ENCODE data around the gene STX4. TPM values are rescaled to one million over a fixed set of nuclear protein-coding genes. Genes with fewer than 3 reads are reported as not detected.

STX4 gene
- total RNA-seq, 1 experiment from 2014 or later = 26.0 TPM

DNA sequence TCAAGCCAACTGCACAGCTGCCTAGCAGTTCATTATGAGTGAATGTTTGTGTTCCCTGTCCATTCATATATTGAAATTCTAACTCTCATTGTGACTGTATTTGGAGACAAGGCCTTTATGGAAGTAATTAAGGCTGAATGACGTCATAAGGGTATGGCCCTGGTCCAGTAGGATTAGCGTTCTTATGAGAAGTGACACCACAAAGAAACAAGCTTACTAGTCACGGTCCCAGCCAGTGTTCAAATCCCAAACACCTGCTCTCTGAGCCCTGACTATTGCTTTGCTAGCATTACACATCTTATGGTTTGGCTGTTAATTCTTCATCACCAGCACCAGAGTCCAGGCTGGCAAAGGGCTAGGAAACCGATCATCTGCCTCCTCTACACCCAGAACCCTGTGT is 38.5 kb downstream of the STX4 start:
- H3K9ac ChIP-seq (ENCODE audit: low read length) = peak overlapping the region; percentile 95

DNA sequence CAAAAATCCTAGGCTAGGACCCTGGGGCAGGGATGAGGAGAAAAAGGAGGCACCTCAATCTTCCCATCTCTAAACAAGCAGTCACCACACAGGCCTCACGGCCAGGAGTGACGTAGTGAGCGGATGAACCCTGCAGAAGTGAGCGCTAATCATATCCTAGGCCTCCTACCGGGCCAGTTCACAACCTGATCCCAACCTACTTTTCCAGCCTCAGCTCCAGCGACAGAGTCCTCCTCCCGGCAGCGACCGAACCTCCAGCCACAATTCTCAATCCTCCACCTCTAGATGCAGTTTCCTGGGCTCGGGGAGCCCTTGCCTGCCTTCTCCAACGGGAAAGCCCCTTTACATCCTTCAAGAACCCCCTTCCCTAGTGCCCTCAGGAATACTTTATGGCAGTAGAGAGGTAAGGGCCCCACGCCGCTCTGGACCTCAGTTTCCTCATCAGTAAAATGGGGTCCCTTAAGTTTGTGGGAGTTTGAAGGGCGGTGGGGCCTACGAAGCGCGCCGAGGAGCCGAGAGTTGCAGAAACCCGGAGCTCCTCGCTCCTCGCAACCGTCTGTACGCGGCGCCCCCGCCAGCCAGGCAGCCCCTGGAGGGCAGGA is 39.3 kb downstream of the STX4 start:
- no peaks in the 10 kb centered on the region for H3K9me3 ChIP-seq (ENCODE audit: control insufficient read depth in 1 of 2, insufficient read depth in 1 of 2, low read depth in 1 of 2, low read length in 2 of 2)
- TF ChIP-seq YY1 (IDR thresholded peaks at IDR 0.05; ENCODE audit: extremely low read depth, insufficient replicate concordance, low read depth, low read length) = no peak
- TF ChIP-seq, protein P1, sequence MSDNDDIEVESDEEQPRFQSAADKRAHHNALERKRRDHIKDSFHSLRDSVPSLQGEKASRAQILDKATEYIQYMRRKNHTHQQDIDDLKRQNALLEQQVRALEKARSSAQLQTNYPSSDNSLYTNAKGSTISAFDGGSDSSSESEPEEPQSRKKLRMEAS (IDR thresholded peaks at IDR 0.05) = peak; percentile 7; the same call in 1 of the 2 replicates
- no TSS peak for BruUV-seq (replicated peaks)
- H4K20me1 ChIP-seq (ENCODE audit: insufficient read depth) = no peaks in the 10 kb centered on the region
- H3K79me2 ChIP-seq (ENCODE audit: insufficient read depth, low read length) = peaks cover 79% of the 10 kb centered on the region
- intact Hi-C loops (cut with micrococcal nuclease) = loop anchor here (1.0 to 10.0 kb wide), 5 partner anchors 22 to 382 kb away; partner anchors contain the start of genes ARMC5, PRSS8, STX4 and VKORC1
- ChIA-PET RAD21 (ENCODE audit: low non-redundant PET in 1 of 2, low total read pairs in 2 of 2, uncharacterized antibody in 2 of 2, unreplicated experiment in 2 of 2) (interaction anchor here in 1 of 2 experiments (0.8 kb wide), 1 partner anchor 90 kb away, joined by 3 read pairs; no protein-coding TSS in a partner anchor), POLR2A (interaction anchor here (1.5 kb wide), 1 partner anchor 41 kb away, joined by 4 read pairs; no protein-coding TSS in a partner anchor), CTCF (interaction anchor here (0.5 to 1.0 kb wide), 3 partner anchors 70 to 377 kb away, joined by 3 to 4 read pairs (median 3); no protein-coding TSS in a partner anchor)
- H3K27me3 ChIP-seq (ENCODE audit: insufficient read depth, low read length) = no peaks in the 10 kb centered on the region
- H3K4me2 ChIP-seq (ENCODE audit: low read length) = peak overlapping the region; percentile 97
- no peaks in the 10 kb centered on the region for H3K9me2 ChIP-seq (ENCODE audit: insufficient read depth)
- peak overlapping the region; percentile 100 for H3K27ac ChIP-seq (ENCODE audit: low read depth, low read length)
- DNase-seq (ENCODE audit: low read depth, low spot score) (no peak), ATAC-seq (no peak)
- peak overlapping the region; percentile 87 to 99 for H3K4me3 ChIP-seq (replicated peaks in 1 of 2; ENCODE audit: low read depth in 1 of 2, low read length in 2 of 2)
- peaks cover 9 to 16% of the 10 kb centered on the region in 2 experiments; a peak in 2 of 4 replicates for H3K36me3 ChIP-seq (ENCODE audit: control insufficient read depth in 1 of 2, insufficient read depth in 2 of 2, low read length in 2 of 2)
- peak overlapping the region; percentile 95 for H3K9ac ChIP-seq (ENCODE audit: low read length)
- no peak overlapping the region for H2AFZ ChIP-seq (ENCODE audit: low read depth, low read length, poor library complexity, severe bottlenecking)
- peaks cover 8 to 18% of the 10 kb centered on the region in 2 experiments; a peak in 3 of 4 replicates for H3K4me1 ChIP-seq (ENCODE audit: control insufficient read depth in 1 of 2, insufficient read depth in 2 of 2, low read length in 2 of 2)

More for the DNA sequence above, 38.5 kb downstream of the STX4 start:
- Histone ChIP-seq H3K79me2 (ENCODE audit: insufficient read depth, low read length) (peaks cover 80% of the 10 kb centered on the region), H3K4me2 (ENCODE audit: low read length) (peak overlapping the region; percentile 97), H2AFZ (ENCODE audit: low read depth, low read length, poor library complexity, severe bottlenecking) (no peak overlapping the region), H3K9me3 (ENCODE audit: control insufficient read depth in 1 of 2, insufficient read depth in 1 of 2, low read depth in 1 of 2, low read length in 2 of 2) (no peaks in the 10 kb centered on the region), H3K4me3 (replicated peaks in 1 of 2; ENCODE audit: low read depth in 1 of 2, low read length in 2 of 2) (peak overlapping the region; percentile 87 to 99), H3K9me2 (ENCODE audit: insufficient read depth) (no peaks in the 10 kb centered on the region), H3K36me3 (ENCODE audit: control insufficient read depth in 1 of 2, insufficient read depth in 2 of 2, low read length in 2 of 2) (peaks cover 4 to 9% of the 10 kb centered on the region in 2 experiments; a peak in 2 of 4 replicates), H3K27ac (ENCODE audit: low read depth, low read length) (peak overlapping the region; percentile 100), H3K27me3 (ENCODE audit: insufficient read depth, low read length) (no peaks in the 10 kb centered on the region), H3K4me1 (ENCODE audit: control insufficient read depth in 1 of 2, insufficient read depth in 2 of 2, low read length in 2 of 2) (peaks cover 8 to 18% of the 10 kb centered on the region in 2 experiments; a peak in 3 of 4 replicates), H4K20me1 (ENCODE audit: insufficient read depth) (no peaks in the 10 kb centered on the region)
- intact Hi-C loops (cut with micrococcal nuclease) = loop anchor here (2.0 to 10.0 kb wide), 4 partner anchors 39 to 383 kb away; partner anchors contain the start of genes ARMC5, PRSS8 and STX4
- ATAC-seq (no peak), DNase-seq (ENCODE audit: low read depth, low spot score) (no peak)
- no TSS peak for BruUV-seq (replicated peaks)
- CTCF ChIA-PET = interaction anchor here (0.9 kb wide), 1 partner anchor 118 kb away, joined by 3 read pairs; no protein-coding TSS in a partner anchor
- RAD21 ChIA-PET (ENCODE audit: low non-redundant PET in 1 of 2, low total read pairs in 2 of 2, uncharacterized antibody in 2 of 2, unreplicated experiment in 2 of 2) = no interaction called here
- no peak for TF ChIP-seq POLR2AphosphoS5 (IDR thresholded peaks at IDR 0.05; ENCODE audit: low read depth, low read length)
- no peak for TF ChIP-seq ZFX (IDR thresholded peaks at IDR 0.05)
- TF ChIP-seq SP1 (IDR thresholded peaks at IDR 0.05; ENCODE audit: low read depth) = no peak
- no peak for TF ChIP-seq ZNF274 (IDR thresholded peaks at IDR 0.05; ENCODE audit: low read depth, low read length)
- TF ChIP-seq JUND (IDR thresholded peaks at IDR 0.05) = no peak
- TF ChIP-seq CEBPB (IDR thresholded peaks at IDR 0.05; ENCODE audit: low read depth) = no peak
- POLR2A ChIA-PET = interaction anchor here (0.6 to 1.5 kb wide), 2 partner anchors 10 to 42 kb away, joined by 3 to 4 read pairs; no protein-coding TSS in a partner anchor
